Measurements from ENCODE around the gene PCDHGA9. TPM values are rescaled to one million over a fixed set of nuclear protein-coding genes. Genes with fewer than 3 reads are reported as not detected.

The PCDHGA9 gene
- polyA plus RNA-seq, 1 donor (not counting 4 experiments of a cell fraction or from before 2014, with no cell fraction given), result 0.28 TPM

GRCh38 chr5:141382469-141383294, 19.9 kb upstream of the PCDHGA9 start, which contains the start of gene PCDHGA7:
Gene PCDHGA7 (plus strand): TSS chr5:141382742. CDS start chr5:141382900, 158 bp downstream.
- DNase-seq (ENCODE audit: low read depth, low spot score) (no peak), FAIRE-seq (no peak)
- H3K9me1 ChIP-seq (ENCODE audit: control insufficient read depth, extremely low read depth, insufficient read depth, low read length), result no peaks in the 10 kb centered on the region
- H3K4me1 ChIP-seq (ENCODE audit: control insufficient read depth, extremely low read depth, insufficient read depth, low read length), result no peaks in the 10 kb centered on the region
- H3K27me3 ChIP-seq (ENCODE audit: control insufficient read depth, extremely low read depth, insufficient read depth, low read length), result peaks cover 5% of the 10 kb centered on the region
- dilution Hi-C loops (cut with MboI; ENCODE audit: extremely low pct_ligation_motif_present, low sequenced_read_pairs), result no loop called here
- H3K79me2 ChIP-seq (ENCODE audit: control insufficient read depth, insufficient read depth, low read length), result no peaks in the 10 kb centered on the region
- H3K4me2 ChIP-seq (ENCODE audit: control insufficient read depth, extremely low read depth, insufficient read depth, low read depth, low read length), result peak within 1 kb of the TSS; percentile 34
- H4K20me1 ChIP-seq (ENCODE audit: control insufficient read depth, extremely low read depth, insufficient read depth, low read length), result no peaks in the 10 kb centered on the region
- H3K9me3 ChIP-seq (ENCODE audit: control insufficient read depth, low read depth, low read length), result peaks cover 2% of the 10 kb centered on the region
- H3K4me3 ChIP-seq (ENCODE audit: control insufficient read depth in 2 of 3, extremely low read depth in 1 of 3, insufficient read depth in 2 of 3, low read depth in 1 of 3, low read length in 3 of 3), result peak within 1 kb of the TSS; percentile 39 to 59 (median 45)
- H3K36me3 ChIP-seq (ENCODE audit: control insufficient read depth in 2 of 2, extremely low read depth in 1 of 2, insufficient read depth in 2 of 2, low read length in 2 of 2), result no peaks in the 10 kb centered on the region
- peak within 1 kb of the TSS; percentile 77 for H2AFZ ChIP-seq (ENCODE audit: control insufficient read depth, low read length)
- H3K9ac ChIP-seq (ENCODE audit: control insufficient read depth, extremely low read depth, insufficient read depth, low read length), result no peak within 1 kb of the TSS
- TF ChIP-seq EZH2 (IDR thresholded peaks at IDR 0.05; ENCODE audit: low read length), result no peak
- peak; percentile 27 to 42 (median 39) for TF ChIP-seq CTCF (optimal IDR thresholded peaks at IDR 0.05 in 1 of 3, IDR thresholded peaks at IDR 0.05 in 1 of 3, conservative IDR thresholded peaks at IDR 0.05 in 1 of 3; ENCODE audit: extremely low read depth in 1 of 3, insufficient read depth in 2 of 3, low read length in 3 of 3)
- no peak within 1 kb of the TSS for H3K27ac ChIP-seq (ENCODE audit: control insufficient read depth, insufficient read depth, low read length)

GRCh38 chr5:141383345-141383744, 19.2 kb upstream of the PCDHGA9 start:
- dilution Hi-C loops (cut with MboI; ENCODE audit: extremely low pct_ligation_motif_present, low sequenced_read_pairs), result no loop called here
- Histone ChIP-seq H3K79me2 (ENCODE audit: control insufficient read depth, insufficient read depth, low read length) (no peaks in the 10 kb centered on the region), H4K20me1 (ENCODE audit: control insufficient read depth, extremely low read depth, insufficient read depth, low read length) (no peaks in the 10 kb centered on the region), H3K9ac (ENCODE audit: control insufficient read depth, extremely low read depth, insufficient read depth, low read length) (no peak overlapping the region), H3K4me1 (ENCODE audit: control insufficient read depth, extremely low read depth, insufficient read depth, low read length) (no peaks in the 10 kb centered on the region), H3K4me3 (ENCODE audit: control insufficient read depth in 2 of 3, extremely low read depth in 1 of 3, insufficient read depth in 2 of 3, low read depth in 1 of 3, low read length in 3 of 3) (peak overlapping the region in 1 of 3 experiments; percentile 45), H3K4me2 (ENCODE audit: control insufficient read depth, extremely low read depth, insufficient read depth, low read depth, low read length) (peak overlapping the region; percentile 34), H3K36me3 (ENCODE audit: control insufficient read depth in 2 of 2, extremely low read depth in 1 of 2, insufficient read depth in 2 of 2, low read length in 2 of 2) (no peaks in the 10 kb centered on the region), H3K27ac (ENCODE audit: control insufficient read depth, insufficient read depth, low read length) (no peak overlapping the region), H2AFZ (ENCODE audit: control insufficient read depth, low read length) (no peak overlapping the region), H3K9me3 (ENCODE audit: control insufficient read depth, low read depth, low read length) (peaks cover 2% of the 10 kb centered on the region), H3K9me1 (ENCODE audit: control insufficient read depth, extremely low read depth, insufficient read depth, low read length) (no peaks in the 10 kb centered on the region), H3K27me3 (ENCODE audit: control insufficient read depth, extremely low read depth, insufficient read depth, low read length) (peaks cover 5% of the 10 kb centered on the region)
- DNase-seq (ENCODE audit: low read depth, low spot score) (no peak), FAIRE-seq (no peak)
- no peak for TF ChIP-seq CTCF (optimal IDR thresholded peaks at IDR 0.05 in 1 of 3, IDR thresholded peaks at IDR 0.05 in 1 of 3, conservative IDR thresholded peaks at IDR 0.05 in 1 of 3; ENCODE audit: extremely low read depth in 1 of 3, insufficient read depth in 2 of 3, low read length in 3 of 3)
- TF ChIP-seq EZH2 (IDR thresholded peaks at IDR 0.05; ENCODE audit: low read length), result no peak

All from keratinocyte (primary cell).